GM12801 (cell line): ENCODE results near the gene NLRP3.

ENCODE experiments used
- CTCF ChIP-seq: IDR thresholded peaks from one replicate; pipeline ENCODE4 v1.5.1; 2011; ENCODE audit warnings: control low read depth; ENCODE audit not compliant: insufficient read length; ENCODE audit errors: extremely low read depth

NLRP3 gene

GRCh38 chr1:247373721-247374141 lies 42.2 kb upstream of the NLRP3 start:
- no peak for TF ChIP-seq CTCF

- TF ChIP-seq CTCF, result no peak
Observed at GRCh38 chr1:247375747-247376146, 40.2 kb upstream of the NLRP3 start.

- TF ChIP-seq CTCF, result no peak
Observed at GRCh38 chr1:247376659-247377058, 39.3 kb upstream of the NLRP3 start.

GRCh38 chr1:247378334-247379073 lies 37.5 kb upstream of the NLRP3 start:
- TF ChIP-seq CTCF, result no peak

GRCh38 chr1:247385283-247385682 lies 30.7 kb upstream of the NLRP3 start:
- TF ChIP-seq CTCF, result no peak

- TF ChIP-seq CTCF, result no peak
Observed at GRCh38 chr1:247386217-247386616, 29.8 kb upstream of the NLRP3 start.

- TF ChIP-seq CTCF, result no peak
Observed at GRCh38 chr1:247386687-247387086, 29.3 kb upstream of the NLRP3 start.

GRCh38 chr1:247387096-247387495 lies 28.9 kb upstream of the NLRP3 start:
- no peak for TF ChIP-seq CTCF
